H1 (cell line): ENCODE data around the gene MAPK8IP3. TPM values are rescaled to one million over a fixed set of nuclear protein-coding genes. Genes with fewer than 3 reads are reported as not detected.

Source experiments
- polyA plus RNA-seq, 7 experiments: library from polyadenylated mRNA; depleted of rRNA in 3 of 7; stranded (reverse) in 5 of 7; unstranded in 2 of 7; fragments of >200 nt in 5 of 7; fragments of 200-250 nt in 2 of 7; gene quantifications; 1 replicate in 5 of 7; 2 replicates in 1 of 7; 4 replicates in 1 of 7; pipeline versions ENCODE4 v1.2.1 to v1.2.3, GENCODE V29; 2011 to 2013; ENCODE audit warnings: missing spikeins in 2 of 7, mixed read lengths in 2 of 7
- total RNA-seq: library from RNA; stranded (reverse); fragmentation: NEBNext Ultra II Directional; extraction: Animal tissue kit (Norgen Biotek cat#: 25700); gene quantifications from 2 replicates; pipeline ENCODE4 v1.2.1, GENCODE V29; 2021
- TF ChIP-seq, protein P1 (sequence below): fragments of 300-600 bp; sonication (generic); IDR thresholded peaks from 2 replicates; pipeline ENCODE4 v1.7.1; 2012; ENCODE audit warnings: low read length, moderate library complexity, mild to moderate bottlenecking, inconsistent platforms; ENCODE audit not compliant: insufficient replicate concordance

Gene MAPK8IP3
- total and polyA plus RNA-seq, 2 of the 8 experiments (the other 6 are each of a cell fraction or from before 2014, with no cell fraction given), result 16.9 to 43.4 TPM

DNA sequence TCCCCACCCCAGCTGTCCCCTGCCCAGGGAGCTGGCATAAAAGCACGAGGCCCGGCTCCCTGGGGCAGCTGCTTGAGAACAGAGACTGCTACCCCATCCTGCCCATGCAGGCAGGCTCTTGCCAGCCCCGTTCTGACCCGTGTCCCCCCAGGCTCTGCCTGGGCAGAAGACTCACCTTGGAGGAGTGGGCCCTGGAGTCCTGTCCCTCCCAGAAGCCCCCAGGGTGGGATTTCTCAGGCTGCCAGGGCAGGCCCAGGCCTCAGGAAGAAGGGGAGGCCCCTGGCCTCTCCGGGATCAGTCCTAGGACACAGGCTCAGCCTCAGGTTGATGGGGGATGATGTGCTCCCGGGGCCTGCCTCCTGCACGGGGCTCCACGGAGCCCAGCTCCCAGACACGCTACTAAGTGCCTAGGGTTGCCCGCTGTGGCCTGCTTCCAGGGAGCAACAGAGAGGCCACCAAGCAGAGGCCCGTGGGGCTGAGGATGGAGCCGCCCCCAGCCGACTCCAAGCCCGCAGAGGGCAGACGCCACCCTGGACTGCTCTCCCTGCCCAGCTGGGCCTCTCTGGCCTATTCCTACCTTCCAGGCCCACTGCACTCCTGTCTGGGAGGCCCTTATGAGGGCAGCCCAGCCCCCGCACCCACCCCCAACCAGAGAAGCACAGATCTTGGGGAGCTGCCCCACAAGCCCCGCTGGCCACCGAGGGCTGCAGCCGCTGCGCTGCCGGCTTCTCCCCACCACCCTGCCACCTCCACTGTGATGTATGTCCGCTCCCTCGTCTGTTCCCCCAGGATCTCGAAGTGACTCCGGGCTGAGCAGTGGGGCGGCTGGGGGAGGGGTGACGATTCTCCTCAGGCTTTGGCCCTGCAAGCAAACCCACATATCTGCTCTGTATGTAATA is 63.7 kb downstream of the MAPK8IP3 start (continued):
- TF ChIP-seq, protein P1, sequence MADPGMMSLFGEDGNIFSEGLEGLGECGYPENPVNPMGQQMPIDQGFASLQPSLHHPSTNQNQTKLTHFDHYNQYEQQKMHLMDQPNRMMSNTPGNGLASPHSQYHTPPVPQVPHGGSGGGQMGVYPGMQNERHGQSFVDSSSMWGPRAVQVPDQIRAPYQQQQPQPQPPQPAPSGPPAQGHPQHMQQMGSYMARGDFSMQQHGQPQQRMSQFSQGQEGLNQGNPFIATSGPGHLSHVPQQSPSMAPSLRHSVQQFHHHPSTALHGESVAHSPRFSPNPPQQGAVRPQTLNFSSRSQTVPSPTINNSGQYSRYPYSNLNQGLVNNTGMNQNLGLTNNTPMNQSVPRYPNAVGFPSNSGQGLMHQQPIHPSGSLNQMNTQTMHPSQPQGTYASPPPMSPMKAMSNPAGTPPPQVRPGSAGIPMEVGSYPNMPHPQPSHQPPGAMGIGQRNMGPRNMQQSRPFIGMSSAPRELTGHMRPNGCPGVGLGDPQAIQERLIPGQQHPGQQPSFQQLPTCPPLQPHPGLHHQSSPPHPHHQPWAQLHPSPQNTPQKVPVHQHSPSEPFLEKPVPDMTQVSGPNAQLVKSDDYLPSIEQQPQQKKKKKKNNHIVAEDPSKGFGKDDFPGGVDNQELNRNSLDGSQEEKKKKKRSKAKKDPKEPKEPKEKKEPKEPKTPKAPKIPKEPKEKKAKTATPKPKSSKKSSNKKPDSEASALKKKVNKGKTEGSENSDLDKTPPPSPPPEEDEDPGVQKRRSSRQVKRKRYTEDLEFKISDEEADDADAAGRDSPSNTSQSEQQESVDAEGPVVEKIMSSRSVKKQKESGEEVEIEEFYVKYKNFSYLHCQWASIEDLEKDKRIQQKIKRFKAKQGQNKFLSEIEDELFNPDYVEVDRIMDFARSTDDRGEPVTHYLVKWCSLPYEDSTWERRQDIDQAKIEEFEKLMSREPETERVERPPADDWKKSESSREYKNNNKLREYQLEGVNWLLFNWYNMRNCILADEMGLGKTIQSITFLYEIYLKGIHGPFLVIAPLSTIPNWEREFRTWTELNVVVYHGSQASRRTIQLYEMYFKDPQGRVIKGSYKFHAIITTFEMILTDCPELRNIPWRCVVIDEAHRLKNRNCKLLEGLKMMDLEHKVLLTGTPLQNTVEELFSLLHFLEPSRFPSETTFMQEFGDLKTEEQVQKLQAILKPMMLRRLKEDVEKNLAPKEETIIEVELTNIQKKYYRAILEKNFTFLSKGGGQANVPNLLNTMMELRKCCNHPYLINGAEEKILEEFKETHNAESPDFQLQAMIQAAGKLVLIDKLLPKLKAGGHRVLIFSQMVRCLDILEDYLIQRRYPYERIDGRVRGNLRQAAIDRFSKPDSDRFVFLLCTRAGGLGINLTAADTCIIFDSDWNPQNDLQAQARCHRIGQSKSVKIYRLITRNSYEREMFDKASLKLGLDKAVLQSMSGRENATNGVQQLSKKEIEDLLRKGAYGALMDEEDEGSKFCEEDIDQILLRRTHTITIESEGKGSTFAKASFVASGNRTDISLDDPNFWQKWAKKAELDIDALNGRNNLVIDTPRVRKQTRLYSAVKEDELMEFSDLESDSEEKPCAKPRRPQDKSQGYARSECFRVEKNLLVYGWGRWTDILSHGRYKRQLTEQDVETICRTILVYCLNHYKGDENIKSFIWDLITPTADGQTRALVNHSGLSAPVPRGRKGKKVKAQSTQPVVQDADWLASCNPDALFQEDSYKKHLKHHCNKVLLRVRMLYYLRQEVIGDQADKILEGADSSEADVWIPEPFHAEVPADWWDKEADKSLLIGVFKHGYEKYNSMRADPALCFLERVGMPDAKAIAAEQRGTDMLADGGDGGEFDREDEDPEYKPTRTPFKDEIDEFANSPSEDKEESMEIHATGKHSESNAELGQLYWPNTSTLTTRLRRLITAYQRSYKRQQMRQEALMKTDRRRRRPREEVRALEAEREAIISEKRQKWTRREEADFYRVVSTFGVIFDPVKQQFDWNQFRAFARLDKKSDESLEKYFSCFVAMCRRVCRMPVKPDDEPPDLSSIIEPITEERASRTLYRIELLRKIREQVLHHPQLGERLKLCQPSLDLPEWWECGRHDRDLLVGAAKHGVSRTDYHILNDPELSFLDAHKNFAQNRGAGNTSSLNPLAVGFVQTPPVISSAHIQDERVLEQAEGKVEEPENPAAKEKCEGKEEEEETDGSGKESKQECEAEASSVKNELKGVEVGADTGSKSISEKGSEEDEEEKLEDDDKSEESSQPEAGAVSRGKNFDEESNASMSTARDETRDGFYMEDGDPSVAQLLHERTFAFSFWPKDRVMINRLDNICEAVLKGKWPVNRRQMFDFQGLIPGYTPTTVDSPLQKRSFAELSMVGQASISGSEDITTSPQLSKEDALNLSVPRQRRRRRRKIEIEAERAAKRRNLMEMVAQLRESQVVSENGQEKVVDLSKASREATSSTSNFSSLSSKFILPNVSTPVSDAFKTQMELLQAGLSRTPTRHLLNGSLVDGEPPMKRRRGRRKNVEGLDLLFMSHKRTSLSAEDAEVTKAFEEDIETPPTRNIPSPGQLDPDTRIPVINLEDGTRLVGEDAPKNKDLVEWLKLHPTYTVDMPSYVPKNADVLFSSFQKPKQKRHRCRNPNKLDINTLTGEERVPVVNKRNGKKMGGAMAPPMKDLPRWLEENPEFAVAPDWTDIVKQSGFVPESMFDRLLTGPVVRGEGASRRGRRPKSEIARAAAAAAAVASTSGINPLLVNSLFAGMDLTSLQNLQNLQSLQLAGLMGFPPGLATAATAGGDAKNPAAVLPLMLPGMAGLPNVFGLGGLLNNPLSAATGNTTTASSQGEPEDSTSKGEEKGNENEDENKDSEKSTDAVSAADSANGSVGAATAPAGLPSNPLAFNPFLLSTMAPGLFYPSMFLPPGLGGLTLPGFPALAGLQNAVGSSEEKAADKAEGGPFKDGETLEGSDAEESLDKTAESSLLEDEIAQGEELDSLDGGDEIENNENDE, result no peak
